Hepatocyte (in vitro differentiated cells): Measurements from ENCODE around the gene ZNF273. TPM values are rescaled to one million over a fixed set of nuclear protein-coding genes. Genes with fewer than 3 reads are reported as not detected.
"Not testable (repeated sequence)": the region's sequence is repeated elsewhere in the genome, so short reads cannot be mapped to it uniquely, and the experiment has no call there.

Source experiments
- DNase-seq: peaks from one replicate; pipeline ENCODE4 v3.0.0-alpha.2; 2016; ENCODE audit warnings: low spot score
- H2AFZ ChIP-seq: fragments of 200-600 bp; sonication (generic); 2 replicates; pipeline ENCODE4 v1.6.0; 2016; ENCODE audit warnings: antibody characterized with exemption, mild to moderate bottlenecking
- H3K27ac ChIP-seq: fragments of 200-600 bp; sonication (generic); 2 replicates; pipeline ENCODE4 v1.5.1; 2016; ENCODE audit warnings: mild to moderate bottlenecking
- H3K27me3 ChIP-seq: fragments of 200-600 bp; sonication (generic); 2 replicates; pipeline ENCODE4 v1.6.1; 2016
- H3K36me3 ChIP-seq: fragments of 200-600 bp; sonication (generic); replicated peaks from 2 replicates; pipeline ENCODE4 v1.5.1; 2016; ENCODE audit warnings: low read depth; ENCODE audit not compliant: insufficient read depth
- H3K4me1 ChIP-seq: fragments of 200-600 bp; sonication (generic); 2 replicates; pipeline ENCODE4 v1.5.1; 2016; ENCODE audit warnings: mild to moderate bottlenecking, moderate library complexity; ENCODE audit not compliant: insufficient read depth
- H3K4me2 ChIP-seq: fragments of 200-600 bp; sonication (generic); 2 replicates; pipeline ENCODE4 v1.6.0; 2016
- H3K4me3 ChIP-seq: fragments of 200-600 bp; sonication (generic); 2 replicates; pipeline ENCODE4 v1.5.1; 2016; ENCODE audit warnings: mild to moderate bottlenecking
- H3K79me2 ChIP-seq: fragments of 200-600 bp; sonication (generic); 2 replicates; pipeline ENCODE4 v1.6.0; 2017; ENCODE audit warnings: mild to moderate bottlenecking
- H3K9me2 ChIP-seq: fragments of 200-600 bp; sonication (generic); replicated peaks from 2 replicates; pipeline ENCODE4 v1.6.0; 2017; ENCODE audit warnings: mild to moderate bottlenecking; ENCODE audit not compliant: insufficient read depth
- H3K9me3 ChIP-seq: fragments of 200-600 bp; sonication (generic); 2 replicates; pipeline ENCODE4 v1.5.1; 2016; ENCODE audit warnings: low read depth, mild to moderate bottlenecking
- H4K20me1 ChIP-seq: fragments of 200-600 bp; sonication (generic); 2 replicates; pipeline ENCODE4 v1.6.0; 2016; ENCODE audit warnings: mild to moderate bottlenecking; ENCODE audit not compliant: insufficient read depth, poor library complexity, severe bottlenecking
- CTCF ChIP-seq: fragments of 200-600 bp; sonication (generic); IDR thresholded peaks from 2 replicates; pipeline ENCODE4 v1.5.1; 2016; ENCODE audit warnings: antibody characterized with exemption, mild to moderate bottlenecking; ENCODE audit not compliant: poor library complexity
- EZH2 ChIP-seq: fragments of 200-600 bp; sonication (generic); IDR thresholded peaks from 2 replicates; pipeline ENCODE4 v1.6.1; 2016; ENCODE audit warnings: antibody characterized with exemption, mild to moderate bottlenecking, borderline replicate concordance
- EZH2phosphoT487 ChIP-seq: fragments of 200-600 bp; sonication (generic); IDR thresholded peaks from one replicate; pipeline ENCODE4 v1.6.1; 2018; ENCODE audit warnings: antibody characterized with exemption, mild to moderate bottlenecking, low read depth, moderate library complexity; ENCODE audit not compliant: unreplicated experiment, severe bottlenecking
- WGBS: methylation state at CpG from one replicate; pipeline ENCODE4 v1.1.6; 2016; ENCODE audit warnings: low lambda C conversion rate; ENCODE audit errors: missing lambda C conversion rate; 5-methylcytosine and 5-hydroxymethylcytosine counted together
- polyA plus RNA-seq: library from polyadenylated mRNA; unstranded; fragments of >200 nt; fragmentation: Nextera tagmentation; extraction: Ambion mirVana; gene quantifications from 2 replicates; pipeline ENCODE4 v1.2.1, GENCODE V29; 2016
- total RNA-seq: library from RNA; depleted of rRNA; stranded (reverse); fragments of >200 nt; gene quantifications from 2 replicates; pipeline ENCODE4 v1.2.3, GENCODE V29; 2014

Gene ZNF273
- total and polyA plus RNA-seq, 2 experiments from 2014 or later, result 4.1 to 4.9 TPM

- H4K20me1 ChIP-seq, result no peaks in the 10 kb centered on the region
- H3K9me3 ChIP-seq, result no peaks in the 10 kb centered on the region
- no peak for DNase-seq
- H3K36me3 ChIP-seq, result no peaks in the 10 kb centered on the region
- no peak overlapping the region for H3K4me3 ChIP-seq
- no peaks in the 10 kb centered on the region for H3K79me2 ChIP-seq
- H2AFZ ChIP-seq, result no peak overlapping the region
- no peak for TF ChIP-seq EZH2
- TF ChIP-seq CTCF, result no peak
- TF ChIP-seq EZH2phosphoT487, result no peak
- 61% methylated on average over 4 of the region's 5 CpGs for WGBS
- H3K4me2 ChIP-seq, result no peak overlapping the region
- no peaks in the 10 kb centered on the region for H3K4me1 ChIP-seq
- H3K27ac ChIP-seq, result no peak overlapping the region
- H3K9me2 ChIP-seq, result no peaks in the 10 kb centered on the region
- H3K27me3 ChIP-seq, result peaks cover 6% of the 10 kb centered on the region
These were observed 9.7 kb upstream of the ZNF273 start for GRCh38 chr7:64893401-64893800.

GRCh38 chr7:64902461-64902805 is 640 bp upstream of the ZNF273 start:
- H3K79me2 ChIP-seq, result peaks cover 35% of the 10 kb centered on the region
- not testable (repeated sequence) for DNase-seq, H3K9me3 ChIP-seq, H4K20me1 ChIP-seq, H3K27ac ChIP-seq, H3K4me1 ChIP-seq, H3K9me2 ChIP-seq, H3K36me3 ChIP-seq, H3K27me3 ChIP-seq
- WGBS, result 67% methylated on average over 11 of the region's 11 CpGs
- H2AFZ ChIP-seq, result peak overlapping the region; percentile 73
- peak overlapping the region; percentile 8 for H3K4me3 ChIP-seq
- peak overlapping the region; percentile 95 for H3K4me2 ChIP-seq

- H3K9me3 ChIP-seq, result no peaks in the 10 kb centered on the region
- 87% methylated on average over 15 of the region's 15 CpGs for WGBS
- peaks cover 51% of the 10 kb centered on the region for H3K79me2 ChIP-seq
- no peaks in the 10 kb centered on the region for H3K4me1 ChIP-seq
- no peaks in the 10 kb centered on the region for H3K36me3 ChIP-seq
- H3K27me3 ChIP-seq, result no peaks in the 10 kb centered on the region
- DNase-seq, result no peak
- H3K9me2 ChIP-seq, result no peaks in the 10 kb centered on the region
- H4K20me1 ChIP-seq, result no peaks in the 10 kb centered on the region
- peak overlapping the region; percentile 72 for H3K4me3 ChIP-seq
- peak overlapping the region; percentile 78 for H3K27ac ChIP-seq
- H2AFZ ChIP-seq, result peak overlapping the region; percentile 88
- H3K4me2 ChIP-seq, result peak overlapping the region; percentile 95
- no peak for TF ChIP-seq CTCF
- no peak for TF ChIP-seq EZH2phosphoT487
- no peak for TF ChIP-seq EZH2
These were observed 935 bp downstream of the ZNF273 start for GRCh38 chr7:64904008-64904407.

- H3K79me2 ChIP-seq, result peaks cover 62% of the 10 kb centered on the region
- H3K4me1 ChIP-seq, result no peaks in the 10 kb centered on the region
These were observed 2.1 kb downstream of the ZNF273 start for GRCh38 chr7:64905133-64905532.

More at GRCh38 chr7:64905133-64905532, 2.1 kb downstream of the ZNF273 start:
- Histone ChIP-seq H2AFZ (no peak overlapping the region), H3K4me2 (peak overlapping the region; percentile 17), H3K4me3 (no peak overlapping the region), H3K9me2 (no peaks in the 10 kb centered on the region), H4K20me1 (no peaks in the 10 kb centered on the region), H3K36me3 (no peaks in the 10 kb centered on the region), H3K9me3 (no peaks in the 10 kb centered on the region), H3K27me3 (no peaks in the 10 kb centered on the region), H3K27ac (no peak overlapping the region)
- DNase-seq, result no peak
- no peak for TF ChIP-seq EZH2
- TF ChIP-seq EZH2phosphoT487, result no peak
- no peak for TF ChIP-seq CTCF
- 79% methylated on average over 12 of the region's 12 CpGs for WGBS
